Upper lobe of left lung (tissue), 6 donors: Measurements from ENCODE around the gene C5orf52. TPM values are rescaled to one million over a fixed set of nuclear protein-coding genes. Genes with fewer than 3 reads are reported as not detected.
A peak's percentile ranks its signal among the peaks of the same experiment; 100 is the strongest.

Source experiments
- ATAC-seq, 2 donors: fragments of 200-7000 bp; cut with Tn5 transposase; one replicate each; pipeline ENCODE4 v1.9.1; 2022; ENCODE audit warnings: mild to moderate bottlenecking in 2 of 2, moderate library complexity in 2 of 2; ENCODE audit not compliant: low FRiP score in 2 of 2
- DNase-seq, 2 donors: peaks; one replicate each; pipeline ENCODE4 v3.0.0-alpha.2; 2019 to 2020
- H3K27ac ChIP-seq, 4 donors: fragments of 200-600 bp; sonication (generic); one replicate each; pipeline ENCODE4 v1.5.1; 2016 to 2019
- H3K27me3 ChIP-seq, 4 donors: fragments of 200-600 bp; sonication (generic); one replicate each; pipeline ENCODE4 v1.5.1; 2017 to 2019
- H3K36me3 ChIP-seq, 4 donors: fragments of 200-600 bp; sonication (generic); one replicate each; pipeline ENCODE4 v1.5.1; 2016 to 2019
- H3K4me1 ChIP-seq, 4 donors: fragments of 200-600 bp; sonication (generic); one replicate each; pipeline ENCODE4 v1.5.1; 2018 to 2019
- H3K4me3 ChIP-seq, 4 donors: fragments of 200-600 bp; sonication (generic); one replicate each; pipeline ENCODE4 v1.5.1; 2017 to 2019; ENCODE audit warnings: mild to moderate bottlenecking in 2 of 4, moderate library complexity in 1 of 4
- H3K9me3 ChIP-seq, 4 donors: fragments of 200-600 bp; sonication (generic); one replicate each; pipeline ENCODE4 v1.5.1; 2018 to 2019
- EP300 ChIP-seq, 4 donors: sonication (generic); formaldehyde crosslinking; IDR thresholded peaks; one replicate each; pipeline ENCODE4 v1.5.1; 2017; ENCODE audit warnings: antibody characterized with exemption in 4 of 4, control low read depth in 2 of 4
- POLR2A ChIP-seq, 4 donors: fragments of 450-650 bp; IDR thresholded peaks; one replicate each; pipeline ENCODE4 v1.5.1; 2016 to 2017; ENCODE audit warnings: antibody characterized with exemption in 4 of 4, mild to moderate bottlenecking in 2 of 4
- POLR2AphosphoS5 ChIP-seq, 2 donors: sonication (generic); formaldehyde crosslinking; IDR thresholded peaks; one replicate each; pipeline ENCODE4 v1.5.1; 2017; ENCODE audit warnings: antibody characterized with exemption in 2 of 2
- WGBS, 2 donors: methylation state at CpG; one replicate each; pipeline ENCODE4 v1.1.5; 2017 to 2018; 5-methylcytosine and 5-hydroxymethylcytosine counted together
- total RNA-seq, 6 donors: library from RNA; depleted of rRNA in 4 of 6; stranded (reverse); fragments of >200 nt in 4 of 6; gene quantifications; one replicate each; pipeline versions ENCODE4 v1.1.0 to v1.2.1, GENCODE V29; 2016 to 2021
- TF ChIP-seq, protein P1 (sequence below), 6 experiments: fragments of 450-650 bp in 4 of 6; fragments of 200-600 bp in 2 of 6; sonication (generic) in 2 of 6; IDR thresholded peaks; one replicate each; pipeline ENCODE4 v1.5.1; 2016 to 2019; ENCODE audit warnings: antibody characterized with exemption in 6 of 6
- donor health status: DM: no; HTN: no; CAD: no; lungs with moderate emphysema.
- donor health status: DM: no; HTN: yes; CAD: no; lungs with severe emphysema.

C5orf52 gene
- total RNA-seq, result not detected

DNA sequence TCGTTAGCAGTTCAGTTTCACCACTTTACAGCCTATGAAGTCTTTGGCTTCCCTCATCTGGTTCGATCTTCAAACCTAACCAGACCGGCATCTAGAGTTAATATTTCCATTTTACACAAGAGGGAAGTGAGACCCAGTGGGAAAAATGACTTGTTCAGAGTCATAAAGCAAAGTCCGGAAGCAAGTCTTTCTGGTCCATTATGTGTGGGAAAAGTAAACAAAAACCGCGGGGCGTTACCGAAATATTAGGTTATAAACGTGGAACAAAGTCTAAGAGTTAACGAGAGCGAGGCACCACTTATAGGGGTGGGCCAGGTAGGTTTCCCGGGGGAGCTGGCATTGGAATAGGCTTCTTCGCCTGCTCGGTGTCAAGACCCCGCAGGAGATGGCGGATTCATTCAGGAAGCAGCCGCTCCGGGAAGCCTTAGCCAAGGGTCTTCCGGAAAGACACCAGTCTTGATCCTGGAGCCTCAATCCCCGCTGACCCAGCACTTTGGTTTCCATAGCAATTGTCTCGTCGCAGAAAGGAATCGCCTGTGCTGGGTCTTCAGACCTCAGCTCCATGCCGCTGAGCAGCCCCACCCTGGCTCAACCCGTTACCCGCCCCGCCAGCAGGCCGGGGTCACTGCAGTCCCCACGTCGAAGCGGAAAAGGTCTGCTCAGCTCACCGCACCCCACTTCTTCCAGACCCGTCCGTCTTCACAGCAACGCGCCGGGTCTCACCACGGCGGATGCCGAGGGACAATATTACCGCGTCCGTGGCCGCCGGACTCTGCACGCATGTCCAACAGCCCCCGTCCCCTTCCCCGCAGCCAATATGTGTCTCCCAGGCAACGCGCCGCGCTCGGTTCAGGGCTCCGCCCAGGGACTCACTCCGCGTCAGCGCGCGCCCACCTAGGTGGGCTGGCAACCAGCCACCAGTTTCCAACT is at the start of gene C5orf52:
Gene C5orf52, plus strand, starts transcription at position 872 of the 930 bp plus-strand sequence. CDS start 82 bp downstream, outside the sequence.
- no peak for TF ChIP-seq POLR2AphosphoS5 (IDR thresholded peaks at IDR 0.05)
- TF ChIP-seq EP300 (IDR thresholded peaks at IDR 0.05), result no peak
- TF ChIP-seq, protein P1, sequence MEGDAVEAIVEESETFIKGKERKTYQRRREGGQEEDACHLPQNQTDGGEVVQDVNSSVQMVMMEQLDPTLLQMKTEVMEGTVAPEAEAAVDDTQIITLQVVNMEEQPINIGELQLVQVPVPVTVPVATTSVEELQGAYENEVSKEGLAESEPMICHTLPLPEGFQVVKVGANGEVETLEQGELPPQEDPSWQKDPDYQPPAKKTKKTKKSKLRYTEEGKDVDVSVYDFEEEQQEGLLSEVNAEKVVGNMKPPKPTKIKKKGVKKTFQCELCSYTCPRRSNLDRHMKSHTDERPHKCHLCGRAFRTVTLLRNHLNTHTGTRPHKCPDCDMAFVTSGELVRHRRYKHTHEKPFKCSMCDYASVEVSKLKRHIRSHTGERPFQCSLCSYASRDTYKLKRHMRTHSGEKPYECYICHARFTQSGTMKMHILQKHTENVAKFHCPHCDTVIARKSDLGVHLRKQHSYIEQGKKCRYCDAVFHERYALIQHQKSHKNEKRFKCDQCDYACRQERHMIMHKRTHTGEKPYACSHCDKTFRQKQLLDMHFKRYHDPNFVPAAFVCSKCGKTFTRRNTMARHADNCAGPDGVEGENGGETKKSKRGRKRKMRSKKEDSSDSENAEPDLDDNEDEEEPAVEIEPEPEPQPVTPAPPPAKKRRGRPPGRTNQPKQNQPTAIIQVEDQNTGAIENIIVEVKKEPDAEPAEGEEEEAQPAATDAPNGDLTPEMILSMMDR (IDR thresholded peaks at IDR 0.05), result no peak
- no peak for TF ChIP-seq POLR2A (IDR thresholded peaks at IDR 0.05)
- WGBS, 2 donors, result 1 to 2% methylated on average over 24 to 59 of the region's 59 CpGs
- H3K4me3 ChIP-seq, result peak within 1 kb of the TSS; percentile 43 to 57 (median 48)
- peaks cover 5 to 17% (median 13%) of the 10 kb centered on the region in 4 donors for H3K4me1 ChIP-seq
- H3K36me3 ChIP-seq, result no peaks in the 10 kb centered on the region
- H3K27me3 ChIP-seq, result peaks cover 0 to 8% (median 3%) of the 10 kb centered on the region in 4 donors
- H3K9me3 ChIP-seq, result no peaks in the 10 kb centered on the region
- DNase-seq (peak in 1 of 2 donors; percentile 86), ATAC-seq (peak in 1 of 2 donors; percentile 74)
- H3K27ac ChIP-seq, result peak within 1 kb of the TSS in 1 of 4 donors; percentile 17

DNA sequence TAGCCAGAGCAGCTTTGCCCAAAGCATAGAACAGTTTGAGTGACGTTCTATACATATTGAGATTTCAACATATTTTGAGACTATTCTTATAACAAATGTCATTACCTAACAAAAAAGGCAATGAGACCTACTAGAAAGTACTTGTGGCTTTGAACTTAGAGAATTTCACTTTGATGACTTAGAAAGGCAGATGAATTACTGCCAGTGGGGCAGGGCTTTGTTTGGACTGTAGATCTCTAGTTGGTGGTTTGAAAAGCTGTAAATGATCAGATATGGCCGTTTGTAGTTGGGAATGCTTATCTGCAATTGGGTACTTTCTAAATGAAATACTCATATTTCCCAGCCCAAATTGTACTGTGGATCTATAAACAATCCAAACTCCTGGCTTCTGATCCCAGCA is 47.2 kb upstream of the C5orf52 start:
- H3K4me1 ChIP-seq, result no peaks in the 10 kb centered on the region
- H3K4me3 ChIP-seq, result no peak overlapping the region
- no peak for DNase-seq
- H3K36me3 ChIP-seq, result no peaks in the 10 kb centered on the region
- TF ChIP-seq, protein P1 (IDR thresholded peaks at IDR 0.05), result no peak
- TF ChIP-seq EP300 (IDR thresholded peaks at IDR 0.05) (no peak), POLR2AphosphoS5 (IDR thresholded peaks at IDR 0.05) (no peak), POLR2A (IDR thresholded peaks at IDR 0.05) (no peak)
- ATAC-seq, result no peak
- H3K27ac ChIP-seq, result no peak overlapping the region
- 39 to 52% methylated on average over 2 of the region's 2 CpGs for WGBS, 2 donors
- H3K9me3 ChIP-seq, result no peaks in the 10 kb centered on the region
- no peaks in the 10 kb centered on the region for H3K27me3 ChIP-seq

DNA sequence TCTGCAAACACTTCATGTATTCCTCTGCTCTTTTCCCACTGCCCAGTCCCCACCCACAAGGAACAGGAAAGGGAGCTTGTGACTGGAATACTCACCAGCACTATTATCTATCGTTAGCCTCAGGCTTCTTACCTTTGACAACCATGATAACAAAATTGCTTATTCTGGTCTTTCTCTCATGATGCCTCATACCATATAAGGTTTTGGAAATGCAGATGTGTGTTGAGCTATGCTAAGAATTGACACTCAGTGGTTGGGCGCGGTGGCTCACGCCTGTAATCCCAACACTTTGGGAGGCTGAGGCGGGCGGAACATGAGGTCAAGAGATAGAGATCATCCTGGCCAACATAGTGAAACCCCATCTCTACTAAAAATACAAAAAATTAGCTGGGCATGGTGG is 44.5 kb upstream of the C5orf52 start:
- ATAC-seq, result no peak
- 91 to 95% methylated on average over 6 of the region's 6 CpGs for WGBS, 2 donors
- H3K36me3 ChIP-seq, result no peaks in the 10 kb centered on the region
- DNase-seq, result no peak
- no peak overlapping the region for H3K4me3 ChIP-seq
- H3K27me3 ChIP-seq, result no peaks in the 10 kb centered on the region
- H3K27ac ChIP-seq, result no peak overlapping the region
- H3K9me3 ChIP-seq, result no peaks in the 10 kb centered on the region
- TF ChIP-seq POLR2A (IDR thresholded peaks at IDR 0.05), result no peak
- TF ChIP-seq POLR2AphosphoS5 (IDR thresholded peaks at IDR 0.05), result no peak
- TF ChIP-seq, protein P1 (IDR thresholded peaks at IDR 0.05), result no peak
- TF ChIP-seq EP300 (IDR thresholded peaks at IDR 0.05), result no peak
- H3K4me1 ChIP-seq, result no peaks in the 10 kb centered on the region

DNA sequence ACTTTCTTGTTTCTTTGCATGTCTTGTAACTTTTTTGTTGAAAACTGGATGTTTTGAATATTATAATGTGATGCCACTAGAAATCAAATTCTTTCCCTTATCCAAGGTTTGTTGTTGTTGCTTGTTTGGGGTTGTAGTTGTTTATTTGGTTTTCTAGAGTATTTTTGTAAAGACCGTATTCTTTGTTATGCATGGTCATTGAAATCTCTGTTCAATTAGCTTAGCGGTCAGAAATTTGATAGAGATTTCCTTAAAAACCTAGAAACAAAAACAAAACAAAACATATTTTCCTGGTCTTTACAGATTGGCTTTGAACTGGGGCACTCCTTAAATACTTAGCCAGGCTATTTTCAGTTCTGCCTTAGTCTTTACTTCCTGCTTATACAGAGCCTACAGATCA is 41.0 kb upstream of the C5orf52 start:
- ATAC-seq, result no peak
- no peak for TF ChIP-seq POLR2A (IDR thresholded peaks at IDR 0.05)
- TF ChIP-seq, protein P1 (IDR thresholded peaks at IDR 0.05), result no peak
- no peak for TF ChIP-seq EP300 (IDR thresholded peaks at IDR 0.05)
- no peaks in the 10 kb centered on the region for H3K9me3 ChIP-seq
- H3K4me3 ChIP-seq, result no peak overlapping the region
- WGBS, 2 donors, result 89 to 96% methylated on average over 2 of the region's 2 CpGs
- H3K27me3 ChIP-seq, result no peaks in the 10 kb centered on the region
- DNase-seq, result no peak
- H3K27ac ChIP-seq, result no peak overlapping the region
- H3K36me3 ChIP-seq, result no peaks in the 10 kb centered on the region
- no peaks in the 10 kb centered on the region for H3K4me1 ChIP-seq
